WTC11 (cell line): ENCODE measurements around the gene CPB2. TPM values are rescaled to one million over a fixed set of nuclear protein-coding genes. Genes with fewer than 3 reads are reported as not detected.
A peak's percentile ranks its signal among the peaks of the same experiment; 100 is the strongest.

Experiments
- ATAC-seq: fragments of 200-7000 bp; cut with Tn5 transposase; 2 replicates; pipeline ENCODE4 v1.10.0; 2021; ENCODE audit warnings: mild to moderate bottlenecking, moderate library complexity
- CTCF ChIA-PET: fragments of 300-600 bp; sonication (Branson Sonifier 250); formaldehyde crosslinking; loops from one replicate; lab custom pipeline; 2021; ENCODE audit warnings: antibody characterized with exemption; lab: Charles Lee
- POLR2A ChIA-PET: fragments of 350-600 bp; sonication (Branson Sonifier 250); formaldehyde crosslinking; loops from one replicate; lab custom pipeline; 2021; ENCODE audit warnings: antibody characterized with exemption; lab: Charles Lee
- DNase-seq: peaks from one replicate; pipeline ENCODE4 v3.0.0; 2021; ENCODE audit warnings: low spot score
- H3K27ac Mint-ChIP-seq: 2 replicates; pipeline ENCODE4 v1.8.0; 2021; ENCODE audit warnings: mixed read lengths
- H3K27me3 Mint-ChIP-seq: 2 replicates; pipeline ENCODE4 v1.8.0; 2021; ENCODE audit warnings: low read depth, mild to moderate bottlenecking, moderate library complexity, mixed read lengths
- H3K36me3 Mint-ChIP-seq: 2 replicates; pipeline ENCODE4 v1.8.0; 2021; ENCODE audit warnings: mixed read lengths
- H3K4me1 Mint-ChIP-seq: 2 replicates; pipeline ENCODE4 v1.8.0; 2022; ENCODE audit warnings: mixed read lengths
- H3K4me3 Mint-ChIP-seq: 2 replicates; pipeline ENCODE4 v1.8.0; 2021; ENCODE audit warnings: mild to moderate bottlenecking, moderate library complexity, mixed read lengths
- H3K9me3 Mint-ChIP-seq: 2 replicates; pipeline ENCODE4 v1.8.0; 2021; ENCODE audit warnings: mixed read lengths
- ATF6 ChIP-seq: sonication (generic); formaldehyde crosslinking; IDR thresholded peaks from 2 replicates; pipeline ENCODE4 v1.8.1; 2023; ENCODE audit warnings: mild to moderate bottlenecking, missing genetic modification reagents
- CBFB ChIP-seq: sonication (generic); formaldehyde crosslinking; IDR thresholded peaks from 2 replicates; pipeline ENCODE4 v1.8.1; 2022; ENCODE audit warnings: mild to moderate bottlenecking, low read depth, missing genetic modification reagents
- CREB1 ChIP-seq: sonication (generic); formaldehyde crosslinking; IDR thresholded peaks from 2 replicates; pipeline ENCODE4 v1.8.0; 2023; ENCODE audit warnings: mild to moderate bottlenecking, missing genetic modification reagents
- ESRRA ChIP-seq: sonication (generic); formaldehyde crosslinking; IDR thresholded peaks from 2 replicates; pipeline ENCODE4 v1.8.1; 2022; ENCODE audit warnings: mild to moderate bottlenecking, missing genetic modification reagents, borderline replicate concordance
- ETV6 ChIP-seq: sonication (generic); formaldehyde crosslinking; IDR thresholded peaks from 2 replicates; pipeline ENCODE4 v1.8.1; 2022; ENCODE audit warnings: mild to moderate bottlenecking, missing genetic modification reagents
- JUN ChIP-seq: sonication (generic); formaldehyde crosslinking; IDR thresholded peaks from 2 replicates; pipeline ENCODE4 v1.8.0; 2023; ENCODE audit warnings: mild to moderate bottlenecking, missing genetic modification reagents
- NFATC4 ChIP-seq: fragments of 250-450 bp; sonication (Bioruptor Pico); IDR thresholded peaks from 2 replicates; pipeline ENCODE4 v1.9.0; 2021; ENCODE audit warnings: mild to moderate bottlenecking
- PRRX2 ChIP-seq: fragments of 250-450 bp; sonication (Bioruptor Pico); IDR thresholded peaks from 2 replicates; pipeline ENCODE4 v1.8.0; 2021; ENCODE audit warnings: mild to moderate bottlenecking
- TEAD1 ChIP-seq: sonication (generic); formaldehyde crosslinking; IDR thresholded peaks from 2 replicates; pipeline ENCODE4 v1.8.0; 2022; ENCODE audit warnings: mild to moderate bottlenecking, missing genetic modification reagents
- ZNF138 ChIP-seq: sonication (generic); formaldehyde crosslinking; conservative IDR thresholded peaks from 2 replicates; pipeline ENCODE4 v1.8.1; 2022; ENCODE audit warnings: mild to moderate bottlenecking, moderate library complexity, missing genetic modification reagents
- ZNF232 ChIP-seq: sonication (generic); formaldehyde crosslinking; IDR thresholded peaks from 2 replicates; pipeline ENCODE4 v1.8.0; 2022; ENCODE audit warnings: mild to moderate bottlenecking, missing genetic modification reagents
- ZNF423 ChIP-seq: fragments of 250-450 bp; sonication (Bioruptor Pico); IDR thresholded peaks from 2 replicates; pipeline ENCODE4 v2.1.2; 2022; ENCODE audit warnings: mild to moderate bottlenecking, moderate library complexity
- total RNA-seq: library from RNA; stranded (reverse); gene quantifications from 3 replicates; pipeline ENCODE4 v1.2.3, GENCODE V29; 2021
- TF ChIP-seq, protein P1 (sequence below): sonication (generic); formaldehyde crosslinking; IDR thresholded peaks from 2 replicates; pipeline ENCODE4 v1.8.1; 2022; ENCODE audit warnings: mild to moderate bottlenecking, moderate library complexity, missing genetic modification reagents
- TF ChIP-seq, protein P2 (sequence below): fragments of 250-450 bp; sonication (Bioruptor Pico); IDR thresholded peaks from 2 replicates; pipeline ENCODE4 v1.9.0; 2021; ENCODE audit warnings: mild to moderate bottlenecking
- TF ChIP-seq, protein P3 (sequence below): sonication (generic); formaldehyde crosslinking; IDR thresholded peaks from 2 replicates; pipeline ENCODE4 v1.8.0; 2023; ENCODE audit warnings: missing genetic modification reagents, mild to moderate bottlenecking, borderline replicate concordance

Gene CPB2
- total RNA-seq, 1 experiment from 2014 or later: 0.33 TPM

GRCh38 chr13:46086985-46087384 is 17.8 kb downstream of the CPB2 start:
- no peak overlapping the region for H3K4me3 Mint-ChIP-seq
- H3K4me1 Mint-ChIP-seq: no peaks in the 10 kb centered on the region
- ATAC-seq: peak; percentile 60
- H3K27ac Mint-ChIP-seq: no peak overlapping the region
- H3K9me3 Mint-ChIP-seq: peaks cover 12% of the 10 kb centered on the region
- H3K36me3 Mint-ChIP-seq: no peaks in the 10 kb centered on the region
- DNase-seq: no peak
- ChIA-PET CTCF (no interaction called here), POLR2A (no interaction called here)
- H3K27me3 Mint-ChIP-seq: no peaks in the 10 kb centered on the region; the same call in 1 of the 2 replicates
- no peak for TF ChIP-seq ZNF423
- no peak for TF ChIP-seq ZNF138 (CRISPR knock-in tag)
- no peak for TF ChIP-seq JUN
- TF ChIP-seq CREB1 (CRISPR knock-in tag): no peak
- TF ChIP-seq CBFB (CRISPR knock-in tag): no peak
- TF ChIP-seq TEAD1 (CRISPR knock-in tag): no peak
- no peak for TF ChIP-seq ATF6
- TF ChIP-seq NFATC4 (CRISPR knock-in tag): no peak
- TF ChIP-seq ZNF232: no peak

GRCh38 chr13:46086421-46086922 is 18.4 kb downstream of the CPB2 start:
- POLR2A ChIA-PET: no interaction called here
- TF ChIP-seq, protein P1, sequence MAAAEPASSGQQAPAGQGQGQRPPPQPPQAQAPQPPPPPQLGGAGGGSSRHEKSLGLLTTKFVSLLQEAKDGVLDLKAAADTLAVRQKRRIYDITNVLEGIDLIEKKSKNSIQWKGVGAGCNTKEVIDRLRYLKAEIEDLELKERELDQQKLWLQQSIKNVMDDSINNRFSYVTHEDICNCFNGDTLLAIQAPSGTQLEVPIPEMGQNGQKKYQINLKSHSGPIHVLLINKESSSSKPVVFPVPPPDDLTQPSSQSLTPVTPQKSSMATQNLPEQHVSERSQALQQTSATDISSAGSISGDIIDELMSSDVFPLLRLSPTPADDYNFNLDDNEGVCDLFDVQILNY (CRISPR knock-in tag): no peak
- TF ChIP-seq, protein P2, sequence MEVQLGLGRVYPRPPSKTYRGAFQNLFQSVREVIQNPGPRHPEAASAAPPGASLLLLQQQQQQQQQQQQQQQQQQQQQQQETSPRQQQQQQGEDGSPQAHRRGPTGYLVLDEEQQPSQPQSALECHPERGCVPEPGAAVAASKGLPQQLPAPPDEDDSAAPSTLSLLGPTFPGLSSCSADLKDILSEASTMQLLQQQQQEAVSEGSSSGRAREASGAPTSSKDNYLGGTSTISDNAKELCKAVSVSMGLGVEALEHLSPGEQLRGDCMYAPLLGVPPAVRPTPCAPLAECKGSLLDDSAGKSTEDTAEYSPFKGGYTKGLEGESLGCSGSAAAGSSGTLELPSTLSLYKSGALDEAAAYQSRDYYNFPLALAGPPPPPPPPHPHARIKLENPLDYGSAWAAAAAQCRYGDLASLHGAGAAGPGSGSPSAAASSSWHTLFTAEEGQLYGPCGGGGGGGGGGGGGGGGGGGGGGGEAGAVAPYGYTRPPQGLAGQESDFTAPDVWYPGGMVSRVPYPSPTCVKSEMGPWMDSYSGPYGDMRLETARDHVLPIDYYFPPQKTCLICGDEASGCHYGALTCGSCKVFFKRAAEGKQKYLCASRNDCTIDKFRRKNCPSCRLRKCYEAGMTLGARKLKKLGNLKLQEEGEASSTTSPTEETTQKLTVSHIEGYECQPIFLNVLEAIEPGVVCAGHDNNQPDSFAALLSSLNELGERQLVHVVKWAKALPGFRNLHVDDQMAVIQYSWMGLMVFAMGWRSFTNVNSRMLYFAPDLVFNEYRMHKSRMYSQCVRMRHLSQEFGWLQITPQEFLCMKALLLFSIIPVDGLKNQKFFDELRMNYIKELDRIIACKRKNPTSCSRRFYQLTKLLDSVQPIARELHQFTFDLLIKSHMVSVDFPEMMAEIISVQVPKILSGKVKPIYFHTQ (CRISPR knock-in tag): no peak
- no peak for TF ChIP-seq ZNF423
- TF ChIP-seq, protein P3, sequence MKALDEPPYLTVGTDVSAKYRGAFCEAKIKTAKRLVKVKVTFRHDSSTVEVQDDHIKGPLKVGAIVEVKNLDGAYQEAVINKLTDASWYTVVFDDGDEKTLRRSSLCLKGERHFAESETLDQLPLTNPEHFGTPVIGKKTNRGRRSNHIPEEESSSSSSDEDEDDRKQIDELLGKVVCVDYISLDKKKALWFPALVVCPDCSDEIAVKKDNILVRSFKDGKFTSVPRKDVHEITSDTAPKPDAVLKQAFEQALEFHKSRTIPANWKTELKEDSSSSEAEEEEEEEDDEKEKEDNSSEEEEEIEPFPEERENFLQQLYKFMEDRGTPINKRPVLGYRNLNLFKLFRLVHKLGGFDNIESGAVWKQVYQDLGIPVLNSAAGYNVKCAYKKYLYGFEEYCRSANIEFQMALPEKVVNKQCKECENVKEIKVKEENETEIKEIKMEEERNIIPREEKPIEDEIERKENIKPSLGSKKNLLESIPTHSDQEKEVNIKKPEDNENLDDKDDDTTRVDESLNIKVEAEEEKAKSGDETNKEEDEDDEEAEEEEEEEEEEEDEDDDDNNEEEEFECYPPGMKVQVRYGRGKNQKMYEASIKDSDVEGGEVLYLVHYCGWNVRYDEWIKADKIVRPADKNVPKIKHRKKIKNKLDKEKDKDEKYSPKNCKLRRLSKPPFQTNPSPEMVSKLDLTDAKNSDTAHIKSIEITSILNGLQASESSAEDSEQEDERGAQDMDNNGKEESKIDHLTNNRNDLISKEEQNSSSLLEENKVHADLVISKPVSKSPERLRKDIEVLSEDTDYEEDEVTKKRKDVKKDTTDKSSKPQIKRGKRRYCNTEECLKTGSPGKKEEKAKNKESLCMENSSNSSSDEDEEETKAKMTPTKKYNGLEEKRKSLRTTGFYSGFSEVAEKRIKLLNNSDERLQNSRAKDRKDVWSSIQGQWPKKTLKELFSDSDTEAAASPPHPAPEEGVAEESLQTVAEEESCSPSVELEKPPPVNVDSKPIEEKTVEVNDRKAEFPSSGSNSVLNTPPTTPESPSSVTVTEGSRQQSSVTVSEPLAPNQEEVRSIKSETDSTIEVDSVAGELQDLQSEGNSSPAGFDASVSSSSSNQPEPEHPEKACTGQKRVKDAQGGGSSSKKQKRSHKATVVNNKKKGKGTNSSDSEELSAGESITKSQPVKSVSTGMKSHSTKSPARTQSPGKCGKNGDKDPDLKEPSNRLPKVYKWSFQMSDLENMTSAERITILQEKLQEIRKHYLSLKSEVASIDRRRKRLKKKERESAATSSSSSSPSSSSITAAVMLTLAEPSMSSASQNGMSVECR: no peak
- TF ChIP-seq ESRRA (CRISPR knock-in tag): no peak
- no peak for TF ChIP-seq PRRX2 (CRISPR knock-in tag)
- no peak for TF ChIP-seq ETV6 (CRISPR knock-in tag)
- no peak for TF ChIP-seq ATF6
- TF ChIP-seq ZNF232: no peak
- Mint-ChIP-seq H3K27me3 (no peaks in the 10 kb centered on the region; the same call in 1 of the 2 replicates), H3K9me3 (peaks cover 12% of the 10 kb centered on the region), H3K27ac (no peak overlapping the region), H3K4me1 (no peaks in the 10 kb centered on the region), H3K36me3 (no peaks in the 10 kb centered on the region), H3K4me3 (no peak overlapping the region)
- CTCF ChIA-PET: interaction anchor here (1.5 kb wide), 1 partner anchor 40 kb away, joined by 4 read pairs; no protein-coding TSS in a partner anchor
- DNase-seq (no peak), ATAC-seq (no peak)
